Activated T-cell treated with anti-CD3 and anti-CD28 coated beads, Interleukin-2, amount 50 U/mL, for 72 hours (primary cell): ENCODE measurements around the gene MSH3. TPM values are rescaled to one million over a fixed set of nuclear protein-coding genes. Genes with fewer than 3 reads are reported as not detected.
A peak's percentile ranks its signal among the peaks of the same experiment; 100 is the strongest.
"Not testable (repeated sequence)": the region's sequence is repeated elsewhere in the genome, so short reads cannot be mapped to it uniquely, and the experiment has no call there.

Experiments
- ATAC-seq, 2 donors: fragments of 150-1000 bp; cut with Tn5 transposase; replicated peaks in 1 of 2; 2 replicates each; pipeline ENCODE4 v1.10.0; 2021; ENCODE audit warnings: moderate library complexity in 2 of 2, mild to moderate bottlenecking in 1 of 2
- DNase-seq, 2 donors: peaks; one replicate each; pipeline ENCODE4 v3.0.0; 2021 to 2022; ENCODE audit warnings: mixed read lengths in 1 of 2
- H3K27ac Mint-ChIP-seq: one replicate; pipeline ENCODE4 v1.8.0; 2022; ENCODE audit warnings: mild to moderate bottlenecking, moderate library complexity, mixed read lengths
- H3K27me3 Mint-ChIP-seq: one replicate; pipeline ENCODE4 v1.8.0; 2022; ENCODE audit warnings: low read depth, mixed read lengths
- H3K36me3 Mint-ChIP-seq, 2 donors: one replicate each; pipeline ENCODE4 v1.8.0; 2022; ENCODE audit warnings: mixed read lengths in 2 of 2, mild to moderate bottlenecking in 1 of 2; ENCODE audit not compliant: insufficient read depth in 2 of 2
- H3K4me1 Mint-ChIP-seq: one replicate; pipeline ENCODE4 v1.8.0; 2022; ENCODE audit warnings: low read depth, mixed read lengths
- H3K4me3 Mint-ChIP-seq, 2 donors: one replicate each; pipeline ENCODE4 v1.8.0; 2022; ENCODE audit warnings: mild to moderate bottlenecking in 2 of 2, mixed read lengths in 2 of 2, moderate library complexity in 2 of 2
- H3K9me3 Mint-ChIP-seq, 2 donors: one replicate each; pipeline ENCODE4 v1.8.0; 2022; ENCODE audit warnings: mixed read lengths in 2 of 2
- total RNA-seq, 2 donors: library from RNA; stranded (reverse); gene quantifications; one replicate each; pipeline ENCODE4 v1.2.3, GENCODE V29; 2022

The MSH3 gene
- total RNA-seq, 2 donors from 2014 or later: 22.0 to 24.4 TPM

- DNase-seq (no peak), ATAC-seq (no peak)
- H3K4me3 Mint-ChIP-seq: no peak overlapping the region
- H3K9me3 Mint-ChIP-seq: no peaks in the 10 kb centered on the region
- no peak overlapping the region for H3K27ac Mint-ChIP-seq
- no peaks in the 10 kb centered on the region for H3K36me3 Mint-ChIP-seq
- peaks cover 21% of the 10 kb centered on the region for H3K4me1 Mint-ChIP-seq
- no peaks in the 10 kb centered on the region for H3K27me3 Mint-ChIP-seq
Measured at GRCh38 chr5:80835128-80835527, 180.7 kb downstream of the MSH3 start.

DNA sequence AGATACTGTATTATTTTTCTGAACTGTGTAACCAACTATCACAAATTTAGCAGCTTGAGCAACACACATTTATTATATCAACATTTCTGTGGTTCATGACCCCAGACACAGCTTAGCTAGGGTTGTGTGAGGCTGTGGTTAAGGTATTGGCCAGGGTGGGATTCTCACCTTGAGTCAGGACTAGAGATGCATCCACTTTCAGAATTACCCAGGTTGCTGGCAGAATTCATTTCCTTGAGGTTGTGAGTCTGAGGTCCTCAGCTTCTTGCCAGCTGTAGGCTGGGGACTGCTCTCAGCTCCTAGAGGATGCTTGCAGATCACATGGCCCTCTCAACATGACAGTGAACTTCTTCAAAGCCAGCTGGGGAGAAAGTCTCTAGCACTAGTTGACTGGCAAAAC, 183.2 kb downstream of the MSH3 start:
- peaks cover 21% of the 10 kb centered on the region for H3K4me1 Mint-ChIP-seq
- DNase-seq: peak; percentile 49 to 60
- H3K27ac Mint-ChIP-seq: peak overlapping the region; percentile 39
- H3K4me3 Mint-ChIP-seq: no peak overlapping the region
- no peaks in the 10 kb centered on the region for H3K27me3 Mint-ChIP-seq
- H3K9me3 Mint-ChIP-seq: no peaks in the 10 kb centered on the region
- peaks cover 6% of the 10 kb centered on the region in 2 donors for H3K36me3 Mint-ChIP-seq
- peak; percentile 95 to 98 for ATAC-seq

- not testable (repeated sequence) for H3K4me3 Mint-ChIP-seq, DNase-seq, H3K27ac Mint-ChIP-seq, H3K9me3 Mint-ChIP-seq, ATAC-seq, H3K27me3 Mint-ChIP-seq
- peaks cover 16% of the 10 kb centered on the region for H3K4me1 Mint-ChIP-seq
- peaks cover 14 to 22% of the 10 kb centered on the region in 2 donors for H3K36me3 Mint-ChIP-seq
Measured at GRCh38 chr5:80841026-80841797, 186.8 kb downstream of the MSH3 start.

- peaks cover 32 to 56% of the 10 kb centered on the region in 2 donors for H3K36me3 Mint-ChIP-seq
- H3K4me3 Mint-ChIP-seq, H3K4me1 Mint-ChIP-seq, H3K27ac Mint-ChIP-seq, H3K27me3 Mint-ChIP-seq, DNase-seq, ATAC-seq: not testable (repeated sequence)
- H3K9me3 Mint-ChIP-seq: peaks cover 11 to 19% of the 10 kb centered on the region in 2 donors
Measured at GRCh38 chr5:80846422-80846821, 192.0 kb downstream of the MSH3 start.

DNA sequence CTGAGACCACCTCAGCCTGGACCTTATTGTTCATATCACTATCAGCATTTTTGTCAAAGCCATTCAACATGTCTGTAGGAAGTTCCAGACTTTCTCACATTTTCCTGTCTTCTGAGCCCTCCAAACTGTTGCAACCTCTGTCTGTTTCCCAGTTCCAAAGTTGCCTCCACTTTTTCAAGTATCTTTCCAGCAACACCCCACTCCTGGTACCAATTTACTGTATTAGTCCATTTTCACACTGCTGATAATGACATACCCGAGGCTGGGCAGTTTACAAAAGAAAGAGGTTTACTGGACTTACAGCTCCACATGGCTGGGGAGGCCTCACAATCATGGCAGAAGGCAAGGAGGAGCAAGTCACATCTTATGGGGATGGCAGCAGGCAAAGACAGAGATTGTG, 195.7 kb downstream of the MSH3 start:
- not testable (repeated sequence) for H3K27ac Mint-ChIP-seq, H3K4me3 Mint-ChIP-seq, DNase-seq, H3K27me3 Mint-ChIP-seq, ATAC-seq
- peaks cover 12% of the 10 kb centered on the region for H3K4me1 Mint-ChIP-seq
- H3K9me3 Mint-ChIP-seq: peaks cover 14 to 15% of the 10 kb centered on the region in 2 donors
- H3K36me3 Mint-ChIP-seq: peaks cover 27 to 58% of the 10 kb centered on the region in 2 donors

- no peaks in the 10 kb centered on the region for H3K27me3 Mint-ChIP-seq
- DNase-seq: no peak
- ATAC-seq: no peak
- peaks cover 19% of the 10 kb centered on the region in 2 donors for H3K9me3 Mint-ChIP-seq
- peaks cover 12% of the 10 kb centered on the region for H3K4me1 Mint-ChIP-seq
- no peak overlapping the region for H3K27ac Mint-ChIP-seq
- peaks cover 34 to 58% of the 10 kb centered on the region in 2 donors for H3K36me3 Mint-ChIP-seq
- H3K4me3 Mint-ChIP-seq: no peak overlapping the region
Measured at GRCh38 chr5:80852331-80853245, 198.1 kb downstream of the MSH3 start.

DNA sequence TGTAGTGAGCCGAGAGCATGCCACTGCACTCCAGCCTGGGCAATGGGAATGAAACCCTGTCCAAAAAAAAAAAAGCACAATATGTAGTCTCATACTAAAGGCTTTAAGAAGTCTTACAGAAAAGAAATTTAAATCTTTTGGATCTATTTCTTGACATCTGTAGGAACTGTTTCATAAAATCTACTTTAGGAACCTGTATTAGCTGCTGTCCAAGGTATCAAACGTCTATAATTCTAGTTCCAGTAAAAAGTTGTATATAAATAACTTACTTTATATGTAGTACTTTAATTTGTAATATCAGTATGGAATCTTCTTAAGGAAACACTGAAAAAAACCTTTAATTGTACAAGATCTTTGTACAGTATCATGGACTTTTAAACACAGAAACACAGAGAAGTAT, 199.0 kb downstream of the MSH3 start:
- no peak for ATAC-seq
- Mint-ChIP-seq H3K9me3 (peaks cover 15% of the 10 kb centered on the region in 2 donors), H3K36me3 (peaks cover 32 to 56% of the 10 kb centered on the region in 2 donors), H3K27ac (no peak overlapping the region), H3K4me1 (peaks cover 12% of the 10 kb centered on the region), H3K4me3 (no peak overlapping the region), H3K27me3 (no peaks in the 10 kb centered on the region)
- no peak for DNase-seq

GRCh38 chr5:80854583-80854982, 200.1 kb downstream of the MSH3 start:
- Mint-ChIP-seq H3K4me1 (peaks cover 12% of the 10 kb centered on the region), H3K27ac (no peak overlapping the region), H3K36me3 (peaks cover 29 to 49% of the 10 kb centered on the region in 2 donors), H3K27me3 (no peaks in the 10 kb centered on the region), H3K9me3 (peaks cover 15% of the 10 kb centered on the region in 2 donors), H3K4me3 (no peak overlapping the region)
- no peak for DNase-seq
- ATAC-seq: no peak

GRCh38 chr5:80860924-80861613, 206.6 kb downstream of the MSH3 start:
- DNase-seq (no peak), ATAC-seq (no peak)
- H3K27me3 Mint-ChIP-seq: no peaks in the 10 kb centered on the region
- H3K9me3 Mint-ChIP-seq: peaks cover 5% of the 10 kb centered on the region in 2 donors
- H3K36me3 Mint-ChIP-seq: peaks cover 8 to 23% of the 10 kb centered on the region in 2 donors
- no peak overlapping the region for H3K4me3 Mint-ChIP-seq
- H3K27ac Mint-ChIP-seq: no peak overlapping the region
- H3K4me1 Mint-ChIP-seq: peaks cover 45% of the 10 kb centered on the region

DNA sequence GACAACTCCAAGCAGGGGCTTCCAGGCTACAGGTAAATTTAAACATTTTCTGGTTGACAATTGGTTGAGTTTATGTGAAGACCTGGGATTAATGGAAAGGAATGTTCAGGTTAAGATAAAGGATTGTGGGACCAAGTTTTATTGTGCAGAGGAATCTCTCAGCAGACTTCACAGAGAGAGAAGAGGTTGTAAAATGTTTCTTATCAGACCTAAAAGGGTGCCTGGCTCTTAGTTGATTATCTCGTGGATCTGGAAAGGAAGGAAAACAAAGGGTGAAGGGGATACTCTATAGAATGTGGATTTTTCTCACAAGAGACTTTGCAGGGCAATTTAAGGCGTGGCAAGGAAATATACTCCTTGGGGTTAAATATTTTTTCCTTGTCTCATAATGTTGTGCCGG, 209.3 kb downstream of the MSH3 start:
- no peaks in the 10 kb centered on the region for H3K27me3 Mint-ChIP-seq
- peak overlapping the region in 1 of 2 donors; percentile 67 for H3K4me3 Mint-ChIP-seq

GRCh38 chr5:80864109-80864508, 209.7 kb downstream of the MSH3 start:
- DNase-seq (no peak), ATAC-seq (no peak)
- Mint-ChIP-seq H3K9me3 (peaks cover 2% of the 10 kb centered on the region in 2 donors), H3K36me3 (peaks cover 5 to 21% of the 10 kb centered on the region in 2 donors), H3K4me1 (peaks cover 72% of the 10 kb centered on the region), H3K4me3 (peak overlapping the region; percentile 20 to 67), H3K27ac (peak overlapping the region; percentile 58), H3K27me3 (no peaks in the 10 kb centered on the region)

More for the DNA sequence above, 209.3 kb downstream of the MSH3 start:
- H3K4me1 Mint-ChIP-seq: peaks cover 68% of the 10 kb centered on the region
- no peak for ATAC-seq
- peaks cover 5 to 21% of the 10 kb centered on the region in 2 donors for H3K36me3 Mint-ChIP-seq
- H3K9me3 Mint-ChIP-seq: peaks cover 2% of the 10 kb centered on the region in 2 donors
- DNase-seq: no peak
- no peak overlapping the region for H3K27ac Mint-ChIP-seq

DNA sequence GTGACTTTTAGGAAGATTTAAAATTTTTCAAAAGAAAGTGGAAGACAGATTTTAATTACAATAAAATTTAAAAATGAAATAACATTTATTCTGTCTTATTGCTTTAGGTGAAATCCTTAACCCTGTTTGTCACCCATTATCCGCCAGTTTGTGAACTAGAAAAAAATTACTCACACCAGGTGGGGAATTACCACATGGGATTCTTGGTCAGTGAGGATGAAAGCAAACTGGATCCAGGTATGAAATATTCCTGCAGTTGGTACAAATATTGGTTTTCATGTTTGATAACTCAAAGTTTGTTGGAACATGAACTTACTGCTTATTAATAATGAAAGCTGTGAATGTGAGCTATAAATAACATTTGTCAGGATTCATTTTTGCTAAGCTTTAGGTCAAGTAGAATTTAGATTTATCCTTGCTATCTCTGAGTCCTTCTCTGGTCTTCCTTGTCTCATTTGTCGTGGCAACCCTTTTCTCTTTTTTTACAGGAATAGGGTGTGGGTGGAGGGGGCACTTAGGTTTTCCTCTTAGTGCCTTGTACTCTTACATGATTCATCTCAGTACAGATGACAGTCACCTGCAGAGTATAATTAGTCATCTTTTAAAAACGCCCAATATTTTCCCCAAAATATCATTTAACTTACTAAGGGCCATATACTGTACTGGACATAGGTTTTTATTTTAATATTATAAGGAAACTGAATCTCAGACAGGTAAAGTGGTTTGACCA, 210.4 kb downstream of the MSH3 start:
- DNase-seq (peak; percentile 34), ATAC-seq (peak; percentile 81 to 85)
- H3K4me1 Mint-ChIP-seq: peaks cover 77% of the 10 kb centered on the region
- H3K36me3 Mint-ChIP-seq: peaks cover 7 to 18% of the 10 kb centered on the region in 2 donors
- peak overlapping the region; percentile 73 for H3K27ac Mint-ChIP-seq
- peaks cover 2% of the 10 kb centered on the region in 2 donors for H3K9me3 Mint-ChIP-seq
- H3K4me3 Mint-ChIP-seq: peak overlapping the region in 1 of 2 donors; percentile 64
- no peaks in the 10 kb centered on the region for H3K27me3 Mint-ChIP-seq
